ENCODE measurements around the gene MOGAT2.

MOGAT2 gene

DNA sequence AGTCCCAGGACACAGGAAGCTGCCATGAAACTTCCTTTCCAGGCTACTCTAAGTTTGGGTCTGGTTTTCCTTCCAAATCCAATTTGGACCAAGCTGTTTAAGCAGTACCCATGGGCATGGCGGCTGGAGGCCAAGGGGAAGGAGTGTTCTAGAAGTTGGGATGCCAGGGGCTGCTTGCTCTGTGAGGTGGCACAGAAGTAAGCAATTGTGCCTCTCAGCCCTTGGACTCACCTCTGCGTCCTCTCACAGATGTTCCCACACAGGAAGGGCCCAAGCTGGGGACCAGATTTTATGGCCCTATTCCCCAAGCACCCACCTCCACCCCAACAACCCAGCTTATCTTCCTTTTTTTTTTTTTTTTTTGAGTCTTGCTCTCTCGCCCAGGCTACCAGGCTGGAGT lies 47.5 kb downstream of the MOGAT2 start:
- H3K4me1 Mint-ChIP-seq: peaks cover 5% of the 10 kb centered on the region
- peaks cover 40% of the 10 kb centered on the region for H3K27me3 Mint-ChIP-seq (ENCODE audit: low read depth)
- H3K27ac Mint-ChIP-seq: no peak overlapping the region
- no peaks in the 10 kb centered on the region for H3K9me3 Mint-ChIP-seq
- TF ChIP-seq, protein P1, sequence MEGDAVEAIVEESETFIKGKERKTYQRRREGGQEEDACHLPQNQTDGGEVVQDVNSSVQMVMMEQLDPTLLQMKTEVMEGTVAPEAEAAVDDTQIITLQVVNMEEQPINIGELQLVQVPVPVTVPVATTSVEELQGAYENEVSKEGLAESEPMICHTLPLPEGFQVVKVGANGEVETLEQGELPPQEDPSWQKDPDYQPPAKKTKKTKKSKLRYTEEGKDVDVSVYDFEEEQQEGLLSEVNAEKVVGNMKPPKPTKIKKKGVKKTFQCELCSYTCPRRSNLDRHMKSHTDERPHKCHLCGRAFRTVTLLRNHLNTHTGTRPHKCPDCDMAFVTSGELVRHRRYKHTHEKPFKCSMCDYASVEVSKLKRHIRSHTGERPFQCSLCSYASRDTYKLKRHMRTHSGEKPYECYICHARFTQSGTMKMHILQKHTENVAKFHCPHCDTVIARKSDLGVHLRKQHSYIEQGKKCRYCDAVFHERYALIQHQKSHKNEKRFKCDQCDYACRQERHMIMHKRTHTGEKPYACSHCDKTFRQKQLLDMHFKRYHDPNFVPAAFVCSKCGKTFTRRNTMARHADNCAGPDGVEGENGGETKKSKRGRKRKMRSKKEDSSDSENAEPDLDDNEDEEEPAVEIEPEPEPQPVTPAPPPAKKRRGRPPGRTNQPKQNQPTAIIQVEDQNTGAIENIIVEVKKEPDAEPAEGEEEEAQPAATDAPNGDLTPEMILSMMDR (IDR thresholded peaks at IDR 0.05; ENCODE audit: unreplicated experiment in 3 of 3): no peak
- H3K4me3 Mint-ChIP-seq: no peak overlapping the region
- H3K36me3 Mint-ChIP-seq (ENCODE audit: low read depth): no peaks in the 10 kb centered on the region

DNA sequence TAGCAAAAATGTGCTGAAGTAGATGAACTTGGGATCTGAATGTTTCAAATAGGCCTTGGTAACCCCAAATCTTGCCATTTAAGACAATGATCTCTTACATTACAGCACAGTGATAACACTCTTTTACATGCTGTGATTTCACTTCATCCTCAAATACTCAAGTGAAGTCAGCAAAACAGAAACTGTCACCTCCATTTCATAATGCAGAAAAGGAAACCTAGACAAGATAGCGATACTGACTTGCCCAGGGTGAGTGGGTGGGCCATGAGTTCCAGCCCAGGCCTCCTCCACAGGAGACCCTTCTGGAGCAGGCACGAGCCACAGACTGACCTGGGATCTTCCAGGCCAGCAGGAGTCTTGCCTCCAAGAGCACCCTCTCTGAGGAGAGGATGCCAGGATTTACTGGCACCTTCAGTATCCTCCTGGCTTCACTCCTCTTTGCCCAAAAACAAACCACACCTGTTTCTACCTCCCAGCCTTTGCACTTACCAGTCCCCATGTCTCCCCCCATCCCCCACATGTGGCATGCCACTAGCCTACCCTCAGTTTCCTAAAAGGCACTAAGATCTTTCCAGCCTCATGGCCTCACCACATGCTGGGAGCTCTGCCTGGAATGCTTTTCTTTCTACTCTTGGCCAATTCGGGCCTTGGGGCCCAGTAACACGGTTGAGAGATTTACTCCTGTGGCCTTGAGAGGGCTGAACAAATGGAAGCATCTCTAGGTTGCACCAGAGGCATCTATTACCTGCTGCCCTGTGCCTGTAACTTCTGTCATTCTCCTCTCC lies 49.0 kb downstream of the MOGAT2 start:
- H3K4me1 Mint-ChIP-seq: no peaks in the 10 kb centered on the region
- no peaks in the 10 kb centered on the region for H3K9me3 Mint-ChIP-seq
- TF ChIP-seq, protein P1 (IDR thresholded peaks at IDR 0.05; ENCODE audit: unreplicated experiment in 3 of 3): no peak
- H3K36me3 Mint-ChIP-seq (ENCODE audit: low read depth): no peaks in the 10 kb centered on the region
- no peak overlapping the region for H3K27ac Mint-ChIP-seq
- H3K27me3 Mint-ChIP-seq (ENCODE audit: low read depth): peaks cover 55% of the 10 kb centered on the region
- peak overlapping the region in 2 of 3 experiments; percentile 4 to 51 for H3K4me3 Mint-ChIP-seq

DNA sequence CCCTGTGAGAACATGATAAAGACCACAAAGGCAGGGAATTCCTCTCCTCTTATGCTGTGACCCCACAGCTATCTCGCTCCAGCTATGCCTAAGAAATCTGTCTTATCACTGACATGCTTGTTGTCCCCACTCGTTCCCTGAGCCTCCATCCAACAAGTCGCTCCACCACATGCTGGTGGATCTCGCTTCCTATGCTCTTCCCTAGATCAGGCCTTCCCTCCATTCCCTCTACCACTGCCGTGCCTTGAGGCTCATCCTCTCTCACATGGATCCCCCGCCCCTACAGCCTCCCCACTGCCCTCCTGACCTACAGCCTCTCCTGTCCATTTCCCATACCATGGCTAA lies 49.6 kb downstream of the MOGAT2 start:
- TF ChIP-seq, protein P1 (IDR thresholded peaks at IDR 0.05; ENCODE audit: unreplicated experiment in 3 of 3): no peak
- H3K36me3 Mint-ChIP-seq (ENCODE audit: low read depth): no peaks in the 10 kb centered on the region
- no peaks in the 10 kb centered on the region for H3K4me1 Mint-ChIP-seq
- H3K9me3 Mint-ChIP-seq: no peaks in the 10 kb centered on the region
- peak overlapping the region; percentile 9 to 51 (median 50) for H3K4me3 Mint-ChIP-seq
- peak overlapping the region in 1 of 3 experiments; percentile 24 for H3K27ac Mint-ChIP-seq
- H3K27me3 Mint-ChIP-seq (ENCODE audit: low read depth): peaks cover 56% of the 10 kb centered on the region

DNA sequence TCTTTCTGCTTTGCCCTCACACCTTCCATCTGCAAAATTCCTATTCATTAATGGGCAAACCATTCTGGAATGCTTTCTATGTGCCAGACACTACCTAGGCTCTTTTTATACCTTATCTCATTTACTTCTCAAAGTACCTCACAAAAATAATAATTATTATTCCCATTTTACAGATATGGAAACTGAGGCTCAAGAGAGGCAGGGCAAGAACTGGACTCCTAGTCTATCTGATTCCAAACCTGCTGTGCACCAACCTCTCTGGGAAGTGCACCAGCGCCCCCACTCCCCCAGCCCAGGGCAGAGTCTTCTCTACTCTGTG lies 50.1 kb downstream of the MOGAT2 start:
- Mint-ChIP-seq H3K27me3 (ENCODE audit: low read depth) (peaks cover 56% of the 10 kb centered on the region), H3K4me3 (peak overlapping the region in 2 of 3 experiments; percentile 68 to 80), H3K27ac (no peak overlapping the region), H3K36me3 (ENCODE audit: low read depth) (no peaks in the 10 kb centered on the region), H3K4me1 (no peaks in the 10 kb centered on the region), H3K9me3 (no peaks in the 10 kb centered on the region)
- TF ChIP-seq, protein P1 (IDR thresholded peaks at IDR 0.05; ENCODE audit: unreplicated experiment in 3 of 3): no peak

DNA sequence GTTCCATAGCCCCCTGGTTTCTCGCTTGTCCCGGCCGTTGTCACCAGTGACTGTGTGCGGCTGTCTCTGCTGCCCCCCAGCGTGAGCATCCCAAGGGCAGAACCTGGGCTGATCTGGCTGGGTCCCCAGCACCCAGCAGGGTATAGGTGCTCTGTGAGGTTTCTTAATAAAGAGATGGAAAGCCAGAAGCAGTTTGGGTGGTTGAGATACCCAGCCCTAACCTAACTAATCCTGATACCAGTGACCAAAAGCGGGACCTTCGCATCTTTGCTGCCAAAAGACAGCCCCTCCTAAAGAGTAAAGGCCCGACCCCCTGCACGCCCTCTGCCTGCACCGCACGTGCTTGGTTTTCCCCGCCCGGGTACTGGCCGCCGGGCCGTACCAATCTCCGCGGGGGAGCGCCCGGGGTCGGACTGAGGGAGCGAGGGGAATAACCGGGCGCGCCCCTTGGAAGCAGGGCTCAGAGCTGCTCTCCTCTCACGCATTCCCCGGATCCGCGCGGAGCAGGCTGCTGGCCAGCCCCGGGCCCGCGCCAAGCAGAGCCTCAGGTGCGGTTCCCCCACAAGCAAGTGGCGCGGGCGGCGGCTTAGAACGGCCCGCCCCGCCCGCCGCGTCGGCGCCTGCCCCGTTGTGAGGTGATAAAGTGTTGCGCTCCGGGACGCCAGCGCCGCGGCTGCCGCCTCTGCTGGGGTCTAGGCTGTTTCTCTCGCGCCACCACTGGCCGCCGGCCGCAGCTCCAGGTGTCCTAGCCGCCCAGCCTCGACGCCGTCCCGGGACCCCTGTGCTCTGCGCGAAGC lies 50.7 kb downstream of the MOGAT2 start, which contains the start of gene DGAT2:
Gene DGAT2, plus strand, starts transcription at position 667 of the 797 bp plus-strand sequence. CDS start 214 bp downstream, outside the sequence.
- Mint-ChIP-seq H3K27me3 (ENCODE audit: low read depth) (peaks cover 56% of the 10 kb centered on the region), H3K9me3 (no peaks in the 10 kb centered on the region), H3K4me1 (no peaks in the 10 kb centered on the region), H3K36me3 (ENCODE audit: low read depth) (no peaks in the 10 kb centered on the region), H3K4me3 (peak within 1 kb of the TSS; percentile 68 to 80 (median 72)), H3K27ac (no peak within 1 kb of the TSS)
- TF ChIP-seq, protein P1 (IDR thresholded peaks at IDR 0.05; ENCODE audit: unreplicated experiment in 3 of 3): peak in 2 of 3 experiments; percentile 18 to 41
